Activated CD4-positive, alpha-beta T cell treated with anti-CD3 and anti-CD28 coated beads, Interleukin-2, amount 10 ng/mL, durations not matched to agents 24 days and 14 days (primary cell): Measurements from ENCODE around the gene DENR. TPM values are rescaled to one million over a fixed set of nuclear protein-coding genes. Genes with fewer than 3 reads are reported as not detected.
"Not testable (repeated sequence)": the region's sequence is repeated elsewhere in the genome, so short reads cannot be mapped to it uniquely, and the experiment has no call there.

Experiments
- DNase-seq: peaks from one replicate; pipeline ENCODE4 v3.0.0; 2022
- H3K27ac Mint-ChIP-seq: one replicate; pipeline ENCODE4 v1.8.0; 2022; ENCODE audit warnings: mild to moderate bottlenecking, mixed read lengths
- H3K27me3 Mint-ChIP-seq: one replicate; pipeline ENCODE4 v1.8.0; 2022; ENCODE audit warnings: mixed read lengths
- H3K36me3 Mint-ChIP-seq: one replicate; pipeline ENCODE4 v1.8.0; 2022; ENCODE audit warnings: low read depth, mild to moderate bottlenecking, mixed read lengths
- H3K4me1 Mint-ChIP-seq: one replicate; pipeline ENCODE4 v1.8.0; 2021; ENCODE audit warnings: mixed read lengths
- H3K4me3 Mint-ChIP-seq: one replicate; pipeline ENCODE4 v1.8.0; 2022; ENCODE audit warnings: mild to moderate bottlenecking, moderate library complexity, mixed read lengths
- H3K9me3 Mint-ChIP-seq: one replicate; pipeline ENCODE4 v1.8.0; 2021; ENCODE audit warnings: mixed read lengths
- intact Hi-C: fragments of 100-400 bp; cut with micrococcal nuclease; formaldehyde crosslinking; loops from one replicate; pipeline ENCODE4 v1.15.1; 2023
- total RNA-seq: library from RNA; stranded (reverse); gene quantifications from 2 replicates; pipeline ENCODE4 v1.2.3, GENCODE V29; 2022

Gene DENR, protein sequence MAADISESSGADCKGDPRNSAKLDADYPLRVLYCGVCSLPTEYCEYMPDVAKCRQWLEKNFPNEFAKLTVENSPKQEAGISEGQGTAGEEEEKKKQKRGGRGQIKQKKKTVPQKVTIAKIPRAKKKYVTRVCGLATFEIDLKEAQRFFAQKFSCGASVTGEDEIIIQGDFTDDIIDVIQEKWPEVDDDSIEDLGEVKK
- total RNA-seq, result 88.7 and 89.6 TPM in 2 replicates

DNA sequence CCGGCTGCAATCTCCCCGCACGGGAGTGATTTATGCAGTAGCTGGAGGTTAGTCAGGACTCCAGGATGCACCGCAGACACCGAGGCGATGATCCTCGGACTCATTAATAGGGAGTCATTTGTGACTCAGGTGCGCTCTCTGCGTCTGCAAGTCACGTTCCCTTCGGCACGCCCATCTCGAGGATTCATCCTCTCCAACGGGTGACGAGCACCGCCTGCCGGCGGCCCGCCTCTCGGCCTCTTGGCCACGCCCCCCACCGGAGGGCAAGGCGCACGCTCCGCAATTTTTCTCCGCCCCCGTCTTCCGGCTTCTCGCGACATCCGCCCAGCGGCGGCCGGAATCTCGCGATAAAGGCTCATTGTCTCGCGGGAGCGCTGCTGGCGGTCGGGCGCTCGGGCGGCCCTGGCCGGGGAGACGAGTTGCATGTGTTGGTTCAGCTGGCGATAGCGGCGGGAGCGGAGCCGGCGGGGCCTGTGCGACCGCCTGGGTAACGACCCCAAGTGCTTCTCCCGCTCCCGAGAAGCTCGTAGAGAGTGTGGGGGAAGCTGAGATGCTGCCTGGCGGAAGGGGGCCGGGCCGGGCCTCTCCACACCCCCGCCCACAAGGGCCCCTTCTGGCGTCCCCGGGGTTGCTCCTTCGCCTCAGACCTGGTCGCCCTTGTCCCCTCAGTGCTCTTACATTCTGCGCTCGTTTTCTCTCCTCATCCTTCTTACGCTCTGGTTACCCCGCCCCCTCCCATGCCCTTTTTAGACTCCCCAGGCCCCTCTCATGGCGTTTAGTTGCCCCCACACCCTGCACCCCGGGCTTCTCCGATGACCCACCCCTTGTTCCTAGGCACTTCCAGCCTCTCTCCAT is at the start of gene DENR:
Gene DENR, plus strand, starts transcription at position 361 of the 855 bp plus-strand sequence. CDS start 878 bp downstream, outside the sequence.
- Mint-ChIP-seq H3K4me1 (peaks cover 50% of the 10 kb centered on the region), H3K4me3 (peak within 1 kb of the TSS; percentile 93), H3K36me3 (peaks cover 46% of the 10 kb centered on the region), H3K27me3 (no peaks in the 10 kb centered on the region), H3K27ac (peak within 1 kb of the TSS; percentile 98), H3K9me3 (no peaks in the 10 kb centered on the region)
- DNase-seq, result peak; percentile 100
- intact Hi-C loops, result loop anchor here (1.0 kb wide), 5 partner anchors 19 to 225 kb away; partner anchors contain the start of gene KNTC1

DNA sequence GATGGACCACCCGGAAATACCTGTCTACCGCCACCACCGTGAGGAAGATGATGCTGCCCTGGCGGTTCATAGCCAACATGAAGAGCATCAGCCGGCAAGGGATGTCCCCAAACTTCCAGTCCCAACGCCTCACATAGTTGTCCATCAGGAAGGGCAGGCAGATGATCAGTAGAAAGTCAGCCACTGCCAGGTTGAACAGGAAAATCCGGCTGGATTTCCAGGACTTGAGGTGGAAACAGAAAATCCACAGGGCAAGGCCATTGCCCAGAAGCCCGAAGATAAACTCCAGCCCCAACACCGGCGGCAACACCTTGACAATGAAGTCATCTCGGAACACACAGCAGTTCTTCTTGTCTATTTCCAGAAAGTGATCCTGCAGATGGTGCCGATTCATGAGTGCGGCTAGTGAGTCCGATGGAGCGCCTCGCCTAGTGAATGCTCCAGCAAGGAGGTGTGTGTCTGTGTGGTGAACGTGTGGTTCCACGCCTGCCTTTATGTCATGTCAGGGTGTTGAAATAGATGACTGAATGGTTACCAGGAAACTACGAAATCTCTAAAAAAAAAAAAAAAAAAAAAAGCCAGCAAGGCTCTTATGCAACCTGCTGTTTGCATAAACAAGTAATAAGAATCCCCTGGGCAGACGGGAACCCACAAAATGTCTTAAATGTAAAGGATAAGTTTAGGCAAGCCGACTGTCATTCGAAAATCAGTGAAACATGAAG is 49.6 kb upstream of the DENR start, which contains the start of gene HCAR2:
Gene HCAR2, minus strand, starts transcription at position 468 of the 722 bp plus-strand sequence. Its CDS starts 74 bp downstream, at position 394.
- H3K9me3 Mint-ChIP-seq, H3K4me1 Mint-ChIP-seq, H3K27me3 Mint-ChIP-seq, DNase-seq, H3K36me3 Mint-ChIP-seq, H3K4me3 Mint-ChIP-seq, H3K27ac Mint-ChIP-seq, intact Hi-C loops: not testable (repeated sequence)

DNA sequence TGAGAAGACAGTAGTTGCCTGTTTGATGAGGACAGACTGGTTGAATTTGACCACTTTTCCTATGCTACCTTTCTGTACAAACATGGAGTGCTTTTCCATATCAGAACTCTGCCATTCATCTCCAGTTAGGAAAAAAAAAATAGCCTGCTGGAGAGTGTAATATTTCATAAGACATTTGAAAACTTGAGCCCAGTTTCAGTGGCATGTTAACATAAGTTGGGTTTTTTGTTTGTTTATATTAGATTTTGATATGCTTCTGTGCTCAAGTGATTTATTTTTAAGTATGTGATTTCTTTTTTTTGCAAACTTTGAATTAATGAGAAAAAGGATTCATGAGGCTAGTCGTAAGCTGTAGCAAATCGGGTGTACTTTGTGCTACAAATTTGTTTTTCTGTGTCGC is 48.8 kb upstream of the DENR start:
- H3K27ac Mint-ChIP-seq, intact Hi-C loops, H3K27me3 Mint-ChIP-seq, H3K4me1 Mint-ChIP-seq, H3K4me3 Mint-ChIP-seq, H3K9me3 Mint-ChIP-seq, DNase-seq, H3K36me3 Mint-ChIP-seq: not testable (repeated sequence)

DNA sequence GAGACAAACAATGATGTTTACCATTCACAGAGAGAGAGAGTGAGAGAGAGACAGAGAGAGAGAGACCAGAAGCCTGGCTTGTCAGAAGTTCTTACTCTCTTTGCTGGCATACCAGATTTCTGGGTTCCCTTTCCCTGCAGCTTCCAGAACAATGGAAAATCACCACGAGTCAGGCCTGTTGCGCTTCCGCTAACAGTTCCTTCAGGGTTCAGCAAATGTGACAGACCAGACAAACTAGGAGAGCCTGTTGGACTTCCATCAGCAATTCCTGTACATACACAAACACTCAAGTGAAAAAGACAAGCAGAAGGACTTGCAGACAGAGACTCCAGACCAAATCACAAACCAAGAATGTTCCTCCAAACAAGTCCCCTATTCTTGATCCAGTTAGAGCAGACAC is 43.3 kb upstream of the DENR start:
- H3K27ac Mint-ChIP-seq, H3K4me1 Mint-ChIP-seq, DNase-seq, H3K4me3 Mint-ChIP-seq, intact Hi-C loops, H3K27me3 Mint-ChIP-seq, H3K9me3 Mint-ChIP-seq, H3K36me3 Mint-ChIP-seq: not testable (repeated sequence)

DNA sequence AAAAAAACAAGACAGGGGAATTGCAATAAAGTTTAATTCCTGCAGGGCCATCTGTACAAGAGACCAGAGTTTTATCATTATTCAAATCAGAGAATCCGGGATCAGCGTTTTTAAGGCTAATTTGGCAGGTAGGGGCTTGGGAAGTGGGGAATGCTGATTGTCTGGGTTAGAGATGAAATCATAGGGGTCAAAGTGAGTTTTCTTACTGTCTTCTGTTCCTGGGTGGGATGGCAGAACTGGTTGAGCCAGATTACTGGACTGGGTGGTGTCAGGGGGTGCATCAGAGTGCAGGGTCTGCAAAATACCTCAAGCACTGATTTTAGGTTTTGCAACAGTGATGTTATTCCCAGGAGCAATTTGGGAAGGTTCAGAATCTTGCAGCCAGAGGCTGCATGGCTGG is 42.3 kb upstream of the DENR start:
- H3K36me3 Mint-ChIP-seq, DNase-seq, H3K4me1 Mint-ChIP-seq, H3K27ac Mint-ChIP-seq, H3K4me3 Mint-ChIP-seq, intact Hi-C loops, H3K9me3 Mint-ChIP-seq, H3K27me3 Mint-ChIP-seq: not testable (repeated sequence)

DNA sequence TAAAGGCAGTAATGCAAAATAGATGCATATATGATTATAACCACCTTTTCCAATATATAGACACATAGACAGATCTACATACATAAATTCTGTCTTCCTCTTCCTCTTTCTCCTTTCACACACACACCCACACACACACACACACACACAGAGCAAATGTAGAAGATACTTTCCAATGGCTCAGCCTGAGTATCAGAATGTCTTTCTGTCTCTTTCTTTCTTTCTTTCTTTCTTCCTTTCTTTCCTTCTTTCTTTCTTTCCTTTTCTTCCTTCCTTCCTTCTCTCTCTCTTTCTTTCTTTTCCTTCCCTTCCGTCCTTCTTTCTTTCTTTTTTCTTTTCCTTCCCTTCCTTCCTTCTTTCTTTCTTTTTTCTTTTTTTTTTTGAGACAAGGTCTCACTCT is 41.4 kb upstream of the DENR start:
- H3K9me3 Mint-ChIP-seq, H3K4me1 Mint-ChIP-seq, H3K27ac Mint-ChIP-seq, intact Hi-C loops, H3K4me3 Mint-ChIP-seq, H3K27me3 Mint-ChIP-seq, H3K36me3 Mint-ChIP-seq, DNase-seq: not testable (repeated sequence)

DNA sequence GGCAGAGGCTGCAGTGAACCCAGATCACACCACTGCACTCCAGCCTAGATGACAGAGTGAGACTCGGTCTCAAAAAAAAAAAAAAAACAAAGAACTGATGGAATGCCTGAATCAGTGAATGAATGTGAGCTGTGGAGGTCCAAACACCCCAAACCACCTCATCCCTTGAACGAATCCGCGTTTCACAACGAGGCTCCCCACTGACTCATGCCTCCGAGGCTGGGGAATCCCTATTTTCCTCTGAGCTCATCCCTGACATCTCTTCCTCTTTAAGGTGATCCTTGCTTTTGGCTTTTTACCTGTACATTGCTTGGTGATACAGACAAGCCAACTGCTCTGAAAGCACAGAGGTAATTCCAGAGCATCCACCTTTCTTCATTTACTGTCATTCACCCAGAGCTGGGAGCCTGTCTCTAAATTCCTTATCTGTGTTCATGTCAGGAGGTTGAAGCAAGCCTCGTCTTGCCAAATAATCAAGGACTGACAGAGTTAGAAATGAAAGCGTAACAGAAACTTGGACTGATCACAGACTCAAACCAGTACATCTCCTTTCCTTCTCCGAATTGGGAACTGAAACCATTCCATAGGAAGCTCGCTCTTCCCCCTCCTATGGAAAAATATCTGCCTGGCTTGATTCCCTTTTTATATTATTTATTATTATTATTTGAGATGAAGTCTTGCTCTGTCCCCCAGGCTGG is 39.0 kb upstream of the DENR start:
- H3K27ac Mint-ChIP-seq, H3K4me1 Mint-ChIP-seq, H3K36me3 Mint-ChIP-seq, DNase-seq, H3K9me3 Mint-ChIP-seq, H3K4me3 Mint-ChIP-seq, intact Hi-C loops, H3K27me3 Mint-ChIP-seq: not testable (repeated sequence)

DNA sequence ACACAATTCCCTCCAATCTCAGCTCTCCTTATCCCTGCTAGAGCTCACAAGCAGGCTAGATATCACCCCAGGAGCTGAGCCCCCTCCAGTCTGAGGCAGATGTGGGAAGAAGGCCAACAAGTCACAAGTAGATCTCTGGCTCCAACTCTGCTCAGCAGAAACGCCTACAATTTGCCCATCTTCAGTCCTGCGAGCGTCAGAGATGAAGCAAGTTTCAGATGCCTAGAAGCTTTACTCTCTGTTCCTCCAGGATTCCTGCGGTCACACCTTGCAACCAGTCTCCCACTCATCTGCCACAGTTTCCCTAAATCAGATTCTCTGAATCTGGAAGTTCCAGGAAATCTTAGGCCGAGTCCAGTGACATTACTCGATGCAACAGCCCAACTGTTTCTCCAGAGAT is 37.4 kb upstream of the DENR start:
- H3K27me3 Mint-ChIP-seq, H3K36me3 Mint-ChIP-seq, H3K4me1 Mint-ChIP-seq, H3K4me3 Mint-ChIP-seq, DNase-seq, H3K27ac Mint-ChIP-seq, H3K9me3 Mint-ChIP-seq, intact Hi-C loops: not testable (repeated sequence)

DNA sequence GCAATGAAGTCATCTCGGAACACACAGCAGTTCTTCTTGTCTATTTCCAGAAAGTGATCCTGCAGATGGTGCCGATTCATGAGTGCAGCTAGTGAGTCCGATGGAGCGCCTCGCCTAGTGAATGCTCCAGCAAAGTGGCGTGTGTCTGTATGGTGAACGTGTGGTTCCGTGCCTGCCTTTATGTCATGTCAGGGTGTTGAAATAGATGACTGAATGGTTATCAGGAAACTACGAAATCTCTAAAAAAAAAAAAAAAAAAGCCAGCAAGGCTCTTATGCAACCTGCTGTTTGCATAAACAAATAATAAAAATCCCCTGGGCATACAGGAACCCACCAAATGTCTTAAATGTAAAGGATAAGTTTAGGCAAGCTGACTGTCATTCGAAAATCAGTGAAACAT is 36.0 kb upstream of the DENR start, which contains the start of gene HCAR3:
Gene HCAR3, minus strand, starts transcription at position 154 of the 400 bp plus-strand sequence. Its CDS starts 74 bp downstream, at position 80.
- H3K4me3 Mint-ChIP-seq, H3K36me3 Mint-ChIP-seq: not testable (repeated sequence)

DNA sequence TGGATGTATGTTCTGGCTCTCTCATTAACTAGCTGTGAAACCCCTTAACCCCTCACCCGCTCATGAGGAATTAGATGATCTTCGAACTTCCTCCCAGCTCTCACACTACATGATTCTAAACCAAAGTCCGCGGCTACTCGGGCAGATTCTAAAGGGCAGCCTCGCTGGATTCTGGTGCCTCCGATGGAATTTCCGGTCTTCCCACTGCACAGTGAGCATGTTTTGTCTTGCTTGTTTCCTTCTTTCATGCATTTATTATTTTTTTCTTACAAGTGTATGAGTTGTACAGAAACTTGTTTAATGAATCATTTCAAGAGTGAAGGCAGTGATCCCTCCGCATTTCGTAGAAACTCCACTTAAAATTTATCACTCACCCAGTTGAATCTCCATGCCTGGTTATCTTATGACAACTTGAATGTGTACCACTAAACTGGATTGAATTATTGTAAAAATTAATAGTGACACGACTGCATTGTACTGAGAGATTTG is 31.5 kb upstream of the DENR start:
- Mint-ChIP-seq H3K4me1 (peaks cover 37% of the 10 kb centered on the region), H3K27ac (peak overlapping the region; percentile 96), H3K9me3 (no peaks in the 10 kb centered on the region), H3K36me3 (peaks cover 13% of the 10 kb centered on the region), H3K27me3 (no peaks in the 10 kb centered on the region), H3K4me3 (peak overlapping the region; percentile 63)
- intact Hi-C loops, result loop anchor here (2.0 to 10.0 kb wide), 3 partner anchors 74 to 636 kb away; no protein-coding TSS in a partner anchor
- DNase-seq, result no peak

More for the DNA sequence above, 36.0 kb upstream of the DENR start, which contains the start of gene HCAR3:
- H3K4me1 Mint-ChIP-seq, result peaks cover 14% of the 10 kb centered on the region
- H3K9me3 Mint-ChIP-seq, H3K27me3 Mint-ChIP-seq, DNase-seq, H3K27ac Mint-ChIP-seq, intact Hi-C loops: not testable (repeated sequence)

DNA sequence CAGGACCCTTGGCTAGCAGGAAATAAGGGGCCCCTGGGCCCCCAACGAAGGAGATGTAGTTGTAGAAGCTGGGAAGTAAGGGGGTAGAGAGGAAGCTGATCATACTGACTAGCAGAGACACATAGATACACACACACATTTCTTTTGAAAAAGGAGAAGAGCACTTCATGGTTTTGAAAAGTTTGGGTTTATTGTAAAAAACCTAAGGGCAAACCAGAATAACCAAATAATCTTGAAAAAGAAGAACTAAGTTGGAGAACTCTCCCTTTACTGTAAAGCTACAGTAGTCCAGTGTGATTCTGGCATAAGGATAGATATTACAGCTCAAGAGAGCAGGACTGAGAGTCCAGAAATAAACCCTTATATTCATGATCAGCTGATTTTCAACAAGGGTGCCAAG is 30.2 kb upstream of the DENR start:
- Mint-ChIP-seq H3K9me3 (no peaks in the 10 kb centered on the region), H3K4me1 (peaks cover 43% of the 10 kb centered on the region), H3K27ac (no peak overlapping the region), H3K36me3 (peaks cover 13% of the 10 kb centered on the region), H3K4me3 (no peak overlapping the region), H3K27me3 (no peaks in the 10 kb centered on the region)
- intact Hi-C loops, result loop anchor here (5.0 to 10.0 kb wide), 2 partner anchors 155 to 638 kb away; no protein-coding TSS in a partner anchor
- no peak for DNase-seq

DNA sequence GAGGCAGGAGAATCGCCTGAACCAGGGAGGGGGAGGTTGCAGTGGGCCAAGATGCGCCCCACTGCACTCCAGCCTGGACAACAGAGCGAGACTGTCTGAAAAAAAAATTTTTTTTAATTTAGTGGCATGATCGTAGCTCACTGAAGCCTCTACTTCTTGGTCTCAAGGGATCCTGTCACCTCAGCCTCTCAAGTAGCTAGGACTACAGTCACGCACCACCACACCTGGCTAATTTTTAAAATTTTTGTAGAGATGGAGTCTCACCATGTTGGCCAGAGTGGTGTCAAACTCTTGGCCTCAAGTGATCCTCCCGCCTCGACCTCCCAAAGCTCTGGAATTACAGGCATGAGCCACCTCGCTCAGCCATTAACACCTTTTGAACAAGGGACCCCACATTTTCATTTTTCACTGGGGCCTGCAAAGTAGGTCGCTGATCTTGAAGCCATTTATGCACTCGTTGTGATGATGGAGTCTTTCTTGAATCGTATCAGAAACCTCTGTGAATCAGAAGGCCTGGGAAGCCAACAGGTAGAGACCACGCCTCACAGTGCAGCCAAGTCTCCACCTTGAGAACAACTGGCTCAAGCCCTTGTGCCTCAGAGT is 27.9 kb upstream of the DENR start:
- H3K4me3 Mint-ChIP-seq, result peak overlapping the region; percentile 68
- H3K27ac Mint-ChIP-seq, result peak overlapping the region; percentile 92
- H3K9me3 Mint-ChIP-seq, result no peaks in the 10 kb centered on the region
- H3K36me3 Mint-ChIP-seq, result peaks cover 20% of the 10 kb centered on the region
- peaks cover 56% of the 10 kb centered on the region for H3K4me1 Mint-ChIP-seq
- intact Hi-C loops, result loop anchor here (5.0 to 10.0 kb wide), 2 partner anchors 153 to 640 kb away; no protein-coding TSS in a partner anchor
- DNase-seq, result no peak
- no peaks in the 10 kb centered on the region for H3K27me3 Mint-ChIP-seq
